Measurements from ENCODE around the gene ZNF316. TPM values are rescaled to one million over a fixed set of nuclear protein-coding genes. Genes with fewer than 3 reads are reported as not detected.

ZNF316 gene
- polyA plus RNA-seq, 3 donors: 0.66 to 41.1 (median 1.2) TPM

DNA sequence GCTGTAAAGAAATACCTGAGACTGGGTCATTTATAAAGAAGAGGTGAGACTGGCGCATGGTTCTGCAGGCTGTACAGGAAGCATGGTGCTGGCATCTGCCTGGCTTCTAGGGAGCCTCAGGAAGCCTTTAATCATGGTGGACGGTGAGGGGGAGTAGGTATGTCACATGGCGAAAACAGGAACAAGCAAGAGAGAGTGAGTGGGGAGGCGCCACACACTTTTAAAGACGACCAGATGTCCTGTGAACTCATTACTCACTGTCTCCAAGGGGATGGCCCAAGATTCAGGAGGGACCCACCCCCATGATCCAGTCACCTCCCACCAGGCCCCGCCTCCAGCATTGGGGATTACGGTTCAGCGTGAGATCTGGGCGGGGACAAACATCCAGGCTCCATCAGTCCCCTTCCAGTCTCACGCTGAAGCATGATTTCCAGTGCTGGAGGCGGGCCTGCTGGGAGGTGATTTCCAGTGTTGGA, 3.2 kb downstream of the ZNF316 start:
- Histone ChIP-seq H3K4me2 (replicated peaks; ENCODE audit: extremely low read depth, low read length, poor library complexity, severe bottlenecking) (no peak overlapping the region), H3K27me3 (ENCODE audit: control insufficient read depth in 2 of 2, insufficient read depth in 2 of 2, low read length in 2 of 2) (no peaks in the 10 kb centered on the region), H3K79me2 (ENCODE audit: insufficient read depth, low read length) (peaks cover 49% of the 10 kb centered on the region), H3K9ac (ENCODE audit: insufficient read depth, low read length, poor library complexity, severe bottlenecking) (no peak overlapping the region), H3K27ac (ENCODE audit: low read depth in 1 of 2, low read length in 2 of 2) (peak overlapping the region in 1 of 2 donors; percentile 33), H2AFZ (ENCODE audit: insufficient read depth, low read depth, low read length, poor library complexity, severe bottlenecking) (no peak overlapping the region), H3K36me3 (replicated peaks in 1 of 2; ENCODE audit: control insufficient read depth in 1 of 2, insufficient read depth in 2 of 2, low read length in 2 of 2) (peaks cover 47 to 63% of the 10 kb centered on the region in 2 donors), H3K4me1 (ENCODE audit: control insufficient read depth in 1 of 2, insufficient read depth in 2 of 2, low read length in 2 of 2) (peaks cover 35 to 45% of the 10 kb centered on the region in 2 donors), H4K20me1 (ENCODE audit: insufficient read depth, low read length) (peaks cover 74% of the 10 kb centered on the region), H3K4me3 (replicated peaks in 1 of 3; ENCODE audit: low read depth in 2 of 3, low read length in 3 of 3) (no peak overlapping the region), H3K9me3 (replicated peaks in 1 of 2; ENCODE audit: control insufficient read depth in 1 of 2, insufficient read depth in 1 of 2, low read length in 2 of 2) (peaks cover 0 to 8% of the 10 kb centered on the region in 2 donors)
- H3K27me3 Mint-ChIP-seq (ENCODE audit: low read depth in 3 of 3): peaks cover 0 to 3% (median 3%) of the 10 kb centered on the region in 3 donors
- no peak overlapping the region for H3K4me3 Mint-ChIP-seq
- peak overlapping the region in 6 of 7 donors; percentile 20 to 69 (median 64) for H3K27ac Mint-ChIP-seq
- WGBS (ENCODE audit: insufficient coverage): 100% methylated on average over 3 of the region's 11 CpGs
- peaks cover 63 to 68% of the 10 kb centered on the region in 2 donors for H3K36me3 Mint-ChIP-seq
- intact Hi-C loops (cut with micrococcal nuclease): loop anchor here in 1 of 2 donors (5.0 kb wide), 1 partner anchor 67 kb away; the partner anchor contains the start of gene ZNF12
- DNase-seq: peak; percentile 23 to 68 (median 47)
- TF ChIP-seq, protein P1, sequence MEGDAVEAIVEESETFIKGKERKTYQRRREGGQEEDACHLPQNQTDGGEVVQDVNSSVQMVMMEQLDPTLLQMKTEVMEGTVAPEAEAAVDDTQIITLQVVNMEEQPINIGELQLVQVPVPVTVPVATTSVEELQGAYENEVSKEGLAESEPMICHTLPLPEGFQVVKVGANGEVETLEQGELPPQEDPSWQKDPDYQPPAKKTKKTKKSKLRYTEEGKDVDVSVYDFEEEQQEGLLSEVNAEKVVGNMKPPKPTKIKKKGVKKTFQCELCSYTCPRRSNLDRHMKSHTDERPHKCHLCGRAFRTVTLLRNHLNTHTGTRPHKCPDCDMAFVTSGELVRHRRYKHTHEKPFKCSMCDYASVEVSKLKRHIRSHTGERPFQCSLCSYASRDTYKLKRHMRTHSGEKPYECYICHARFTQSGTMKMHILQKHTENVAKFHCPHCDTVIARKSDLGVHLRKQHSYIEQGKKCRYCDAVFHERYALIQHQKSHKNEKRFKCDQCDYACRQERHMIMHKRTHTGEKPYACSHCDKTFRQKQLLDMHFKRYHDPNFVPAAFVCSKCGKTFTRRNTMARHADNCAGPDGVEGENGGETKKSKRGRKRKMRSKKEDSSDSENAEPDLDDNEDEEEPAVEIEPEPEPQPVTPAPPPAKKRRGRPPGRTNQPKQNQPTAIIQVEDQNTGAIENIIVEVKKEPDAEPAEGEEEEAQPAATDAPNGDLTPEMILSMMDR (IDR thresholded peaks at IDR 0.05): no peak
- peaks cover 1 to 13% (median 4%) of the 10 kb centered on the region in 7 donors for H3K9me3 Mint-ChIP-seq
- peaks cover 37% of the 10 kb centered on the region for H3K4me1 Mint-ChIP-seq

DNA sequence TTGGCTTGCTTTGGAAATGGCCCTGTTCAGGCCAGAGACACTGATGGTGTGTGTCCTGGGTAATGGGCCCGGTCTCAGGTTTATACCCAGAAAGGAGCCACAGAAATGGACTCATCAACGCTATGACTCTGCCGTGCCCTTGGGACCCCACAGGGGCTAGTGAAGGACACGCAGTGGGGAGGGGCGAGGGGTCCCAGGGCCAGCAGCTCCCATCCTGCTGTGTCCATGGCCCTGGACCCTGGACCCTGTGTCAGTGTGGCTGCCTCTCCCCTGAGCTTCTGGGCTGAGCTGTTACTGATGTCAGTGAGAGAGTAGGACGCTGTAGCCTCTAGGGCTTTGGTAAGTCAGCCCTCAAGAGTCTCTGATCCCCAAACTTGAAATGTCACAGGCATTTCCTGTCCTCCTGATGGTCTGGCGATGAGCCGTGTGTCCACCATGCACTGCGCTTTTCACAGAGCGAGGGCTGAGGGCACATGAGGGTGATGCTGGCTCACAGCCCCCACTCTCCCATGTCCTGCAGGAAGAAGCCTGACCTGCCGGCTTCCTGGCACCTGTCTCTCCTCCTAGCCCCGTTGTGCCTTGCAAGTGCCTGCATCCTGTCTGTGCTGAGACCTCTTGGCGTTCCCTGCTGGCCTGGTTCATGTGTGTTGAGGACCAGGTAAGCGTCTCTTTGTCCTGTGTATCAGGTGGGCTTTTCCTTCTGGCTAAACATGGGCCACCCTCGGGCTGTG, 4.4 kb downstream of the ZNF316 start:
- H3K36me3 Mint-ChIP-seq: peaks cover 70 to 80% of the 10 kb centered on the region in 2 donors
- H3K4me3 Mint-ChIP-seq: no peak overlapping the region
- Histone ChIP-seq H3K9ac (ENCODE audit: insufficient read depth, low read length, poor library complexity, severe bottlenecking) (no peak overlapping the region), H3K4me2 (replicated peaks; ENCODE audit: extremely low read depth, low read length, poor library complexity, severe bottlenecking) (no peak overlapping the region), H2AFZ (ENCODE audit: insufficient read depth, low read depth, low read length, poor library complexity, severe bottlenecking) (no peak overlapping the region), H3K36me3 (replicated peaks in 1 of 2; ENCODE audit: control insufficient read depth in 1 of 2, insufficient read depth in 2 of 2, low read length in 2 of 2) (peaks cover 56 to 74% of the 10 kb centered on the region in 2 donors), H3K9me3 (replicated peaks in 1 of 2; ENCODE audit: control insufficient read depth in 1 of 2, insufficient read depth in 1 of 2, low read length in 2 of 2) (no peaks in the 10 kb centered on the region), H3K79me2 (ENCODE audit: insufficient read depth, low read length) (peaks cover 45% of the 10 kb centered on the region), H3K4me3 (replicated peaks in 1 of 3; ENCODE audit: low read depth in 2 of 3, low read length in 3 of 3) (no peak overlapping the region), H4K20me1 (ENCODE audit: insufficient read depth, low read length) (peaks cover 81% of the 10 kb centered on the region), H3K27ac (ENCODE audit: low read depth in 1 of 2, low read length in 2 of 2) (peak overlapping the region in 1 of 2 donors; percentile 33), H3K27me3 (ENCODE audit: control insufficient read depth in 2 of 2, insufficient read depth in 2 of 2, low read length in 2 of 2) (no peaks in the 10 kb centered on the region), H3K4me1 (ENCODE audit: control insufficient read depth in 1 of 2, insufficient read depth in 2 of 2, low read length in 2 of 2) (peaks cover 23 to 33% of the 10 kb centered on the region in 2 donors)
- H3K9me3 Mint-ChIP-seq: peaks cover 0 to 11% (median 0%) of the 10 kb centered on the region in 7 donors
- peaks cover 29% of the 10 kb centered on the region for H3K4me1 Mint-ChIP-seq
- no peak for DNase-seq
- TF ChIP-seq, protein P1 (IDR thresholded peaks at IDR 0.05): no peak
- WGBS (ENCODE audit: insufficient coverage): 96% methylated on average over 14 of the region's 15 CpGs
- peaks cover 0 to 3% (median 1%) of the 10 kb centered on the region in 3 donors for H3K27me3 Mint-ChIP-seq (ENCODE audit: low read depth in 3 of 3)
- H3K27ac Mint-ChIP-seq: peak overlapping the region in 2 of 7 donors; percentile 31 to 32
- intact Hi-C loops (cut with micrococcal nuclease): loop anchor here in 1 of 2 donors (5.0 kb wide), 1 partner anchor 66 kb away; the partner anchor contains the start of gene ZNF12

Measured in CD14-positive monocyte (primary cell).